HG03432 (cell line): ENCODE results near the gene SMCO2.

Experiments
- ATAC-seq: cut with Tn5 transposase; IDR thresholded peaks from one replicate; pipeline ENCODE4 v1.9.1; 2021; ENCODE audit warnings: mild to moderate bottlenecking, moderate library complexity; ENCODE audit not compliant: unreplicated experiment

The SMCO2 gene

DNA sequence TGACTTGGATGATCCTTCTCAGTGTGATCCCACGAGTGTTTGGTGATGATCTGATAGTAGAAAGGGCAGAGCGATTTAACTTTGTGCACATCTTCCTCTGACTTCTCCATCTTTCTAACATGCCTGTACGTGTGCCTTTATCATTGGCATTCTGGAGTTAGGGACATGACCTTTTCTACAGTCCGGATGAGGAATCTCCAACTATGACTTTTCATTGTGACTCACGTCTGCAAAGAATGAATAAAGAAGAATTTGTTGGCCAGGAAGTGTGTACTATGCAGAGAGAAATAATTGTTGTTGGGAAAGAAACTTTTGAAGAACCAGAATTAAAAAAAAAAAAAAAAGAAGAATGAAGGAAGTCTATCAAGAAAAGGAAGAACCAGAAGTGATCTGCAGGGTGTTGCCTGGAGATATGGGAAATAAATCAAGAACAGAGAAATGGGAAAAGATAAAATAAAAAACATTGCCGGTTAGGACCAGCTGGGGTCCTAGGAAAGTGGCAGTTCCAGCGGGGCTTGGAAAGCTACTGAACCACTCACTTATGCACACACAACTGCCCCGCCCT lies 102.8 kb downstream of the SMCO2 start:
- no peak for ATAC-seq

DNA sequence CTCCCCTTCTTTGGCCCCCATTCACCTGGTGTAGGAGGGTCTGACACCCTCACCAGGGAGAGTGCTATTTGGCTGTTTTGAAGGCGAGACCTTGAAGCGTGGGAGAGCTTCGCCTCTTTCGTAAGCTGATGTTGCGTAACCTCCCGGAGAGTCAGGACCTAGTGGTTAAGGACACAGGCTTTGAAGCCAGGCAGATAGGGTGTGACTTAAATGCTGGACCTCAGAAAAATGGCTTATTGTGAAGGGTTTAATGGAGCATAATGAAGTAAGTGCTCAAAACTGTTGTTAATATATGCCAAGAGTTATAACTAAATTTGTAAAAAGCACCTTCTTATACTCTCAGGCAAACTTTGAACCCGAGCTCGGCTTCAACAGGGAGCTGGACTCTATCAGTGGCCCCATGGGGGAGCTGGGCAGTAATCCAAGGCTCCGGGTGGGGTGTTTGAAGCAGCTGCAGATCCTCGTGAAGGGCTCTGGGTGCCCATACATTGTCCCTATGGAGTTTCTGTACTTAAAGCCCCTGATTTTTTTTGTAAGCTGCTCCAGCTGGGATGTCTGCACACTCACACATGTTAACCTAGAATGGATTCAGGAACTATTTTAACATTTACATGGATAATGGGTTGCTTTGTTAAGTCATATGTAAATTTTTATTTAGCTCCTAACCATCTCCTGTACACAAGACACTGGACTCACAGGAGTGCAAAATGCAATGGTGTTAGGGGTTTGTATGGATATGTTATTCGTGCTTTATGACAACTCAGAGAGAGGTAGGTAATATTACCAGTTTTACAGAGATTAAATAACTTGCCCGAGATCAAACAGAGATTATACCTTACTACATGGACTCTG lies 103.5 kb downstream of the SMCO2 start:
- peak; percentile 43 for ATAC-seq

DNA sequence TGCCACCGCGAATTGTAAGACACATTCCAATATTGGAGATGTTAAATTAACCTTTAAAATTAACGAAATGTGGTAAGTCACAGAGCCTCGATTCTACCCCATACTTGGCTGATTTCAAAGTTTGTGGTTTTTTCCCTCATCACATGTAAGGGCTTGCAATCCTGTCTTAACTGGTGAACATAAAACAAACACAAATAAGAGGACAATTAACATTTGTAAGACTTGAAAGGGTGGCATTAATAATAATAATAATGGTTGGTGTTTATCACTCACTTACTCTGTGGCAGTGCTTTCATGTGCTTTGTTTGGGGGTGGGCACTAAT lies 104.1 kb downstream of the SMCO2 start:
- ATAC-seq, result no peak

DNA sequence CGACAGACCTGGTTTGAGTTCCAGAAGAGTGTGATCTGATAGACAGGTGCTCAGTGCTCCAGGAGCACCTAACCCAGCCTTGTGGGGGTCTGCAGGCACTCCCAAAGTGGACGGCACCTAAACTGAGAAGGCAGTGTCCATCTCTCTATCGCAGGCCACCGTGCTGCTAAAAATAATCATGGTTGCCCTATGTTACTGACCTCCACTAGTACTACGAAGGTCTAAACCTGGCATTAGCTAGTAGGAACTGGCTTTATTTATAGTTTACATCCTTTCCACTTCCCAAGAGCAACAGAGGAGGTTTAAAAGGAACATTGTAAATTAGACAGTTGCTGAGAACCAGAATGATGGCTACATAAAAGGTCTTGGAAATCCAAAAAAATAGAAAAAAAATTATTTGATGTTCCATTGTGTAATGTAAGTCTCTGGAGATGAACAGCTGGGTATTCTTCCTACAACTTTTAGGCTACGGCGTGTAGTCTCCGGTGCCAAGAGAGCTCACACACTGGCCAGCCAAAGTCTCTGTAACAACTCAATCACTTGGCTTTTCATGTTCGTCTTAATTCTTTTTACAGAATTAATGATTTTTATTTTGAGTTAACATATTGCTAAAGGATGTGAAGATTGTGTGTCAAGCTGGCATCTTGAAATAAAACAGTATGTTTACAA lies 104.8 kb downstream of the SMCO2 start:
- ATAC-seq, result no peak
